22Rv1 (cell line): Measurements from ENCODE around the gene SLC2A8.
A peak's percentile ranks its signal among the peaks of the same experiment; 100 is the strongest.

Experiments used
- H3K27ac ChIP-seq: fragments of 450-650 bp; 2 replicates; pipeline ENCODE4 v1.5.1; 2017
- CTCF ChIP-seq: fragments of 450-650 bp; IDR thresholded peaks from 2 replicates; pipeline ENCODE4 v1.5.1; 2017; ENCODE audit warnings: mild to moderate bottlenecking
- ZFX ChIP-seq: fragments of 450-650 bp; IDR thresholded peaks from 2 replicates; pipeline ENCODE4 v1.6.1; 2017; ENCODE audit warnings: antibody characterized with exemption, borderline replicate concordance

SLC2A8 gene

GRCh38 chr9:127389381-127390247 lies 7.4 kb upstream of the SLC2A8 start:
- H3K27ac ChIP-seq: no peak overlapping the region
- TF ChIP-seq ZFX (no peak), CTCF (no peak)

- H3K27ac ChIP-seq: no peak overlapping the region
- TF ChIP-seq ZFX: no peak
- no peak for TF ChIP-seq CTCF
Observed at GRCh38 chr9:127390248-127390545, 6.8 kb upstream of the SLC2A8 start.

GRCh38 chr9:127390563-127390962 lies 6.4 kb upstream of the SLC2A8 start:
- TF ChIP-seq ZFX (no peak), CTCF (no peak)
- no peak overlapping the region for H3K27ac ChIP-seq

GRCh38 chr9:127392166-127392565 lies 4.8 kb upstream of the SLC2A8 start:
- H3K27ac ChIP-seq: no peak overlapping the region
- TF ChIP-seq ZFX (no peak), CTCF (no peak)

- H3K27ac ChIP-seq: no peak overlapping the region
- no peak for TF ChIP-seq CTCF
- no peak for TF ChIP-seq ZFX
Observed at GRCh38 chr9:127392976-127393375, 4.0 kb upstream of the SLC2A8 start.

GRCh38 chr9:127393645-127394044 lies 3.3 kb upstream of the SLC2A8 start:
- H3K27ac ChIP-seq: no peak overlapping the region
- no peak for TF ChIP-seq ZFX
- no peak for TF ChIP-seq CTCF

- TF ChIP-seq ZFX: no peak
- TF ChIP-seq CTCF: no peak
- peak overlapping the region; percentile 43; the same call in 1 of the 2 replicates for H3K27ac ChIP-seq
Observed at GRCh38 chr9:127395497-127396252, 1.3 kb upstream of the SLC2A8 start.
